Activated naive CD8-positive, alpha-beta T cell treated with anti-CD3 and anti-CD28 coated beads, Interleukin-2, amount 50 U/mL, for 24 hours (primary cell): ENCODE data around the gene BMAL2.

Experiments used
- ATAC-seq: fragments of 150-1000 bp; cut with Tn5 transposase; one replicate; pipeline ENCODE4 v1.10.0; 2021
- DNase-seq: peaks from one replicate; pipeline ENCODE4 v3.0.0; 2021
- H3K27ac Mint-ChIP-seq: one replicate; pipeline ENCODE4 v1.8.0; 2021; ENCODE audit warnings: mild to moderate bottlenecking, mixed read lengths
- H3K27me3 Mint-ChIP-seq: one replicate; pipeline ENCODE4 v1.8.0; 2021; ENCODE audit warnings: mixed read lengths
- H3K36me3 Mint-ChIP-seq: one replicate; pipeline ENCODE4 v1.8.0; 2021; ENCODE audit warnings: low read depth, mixed read lengths
- H3K4me1 Mint-ChIP-seq: one replicate; pipeline ENCODE4 v1.8.0; 2021; ENCODE audit warnings: mixed read lengths
- H3K4me3 Mint-ChIP-seq: one replicate; pipeline ENCODE4 v1.8.0; 2021; ENCODE audit warnings: mild to moderate bottlenecking, moderate library complexity, mixed read lengths
- H3K9me3 Mint-ChIP-seq: one replicate; pipeline ENCODE4 v1.8.0; 2021; ENCODE audit warnings: mixed read lengths

The BMAL2 gene

DNA sequence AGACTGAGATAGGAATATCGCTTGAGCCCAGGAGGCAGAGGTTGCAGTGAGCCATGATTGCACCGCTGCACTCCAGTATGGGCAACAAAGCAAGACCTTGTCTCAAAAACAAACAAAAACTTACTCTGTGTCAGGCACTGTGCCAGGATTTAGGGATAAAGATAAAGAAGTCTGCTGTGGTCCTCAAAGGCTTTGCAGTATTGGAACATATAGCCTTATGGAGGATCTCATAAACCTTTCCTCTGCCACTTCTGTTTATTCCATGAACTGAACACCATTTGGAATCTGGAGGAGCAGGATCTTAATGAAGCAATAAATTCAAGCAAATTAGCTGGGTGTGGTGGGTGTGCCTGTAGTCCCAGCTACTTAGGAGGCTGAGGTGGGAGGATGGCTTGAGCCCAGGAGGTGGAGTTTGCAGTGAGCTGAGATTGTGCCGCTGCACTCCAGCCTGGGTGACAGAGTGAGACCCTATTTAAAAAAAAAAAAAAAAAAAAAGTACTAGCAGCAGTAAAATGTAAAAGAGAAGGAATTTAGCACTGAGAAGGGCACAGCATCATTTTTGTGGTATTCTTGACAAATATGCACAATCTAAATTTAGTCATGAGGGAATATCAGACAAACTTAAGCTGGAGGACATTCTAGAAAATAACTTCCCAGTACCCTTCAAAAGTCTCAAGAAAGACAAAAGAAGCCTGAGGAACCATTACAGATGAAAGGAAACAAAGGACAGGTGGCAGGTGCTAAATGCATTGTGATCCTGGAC lies 27.1 kb downstream of the BMAL2 start:
- Mint-ChIP-seq H3K36me3 (no peaks in the 10 kb centered on the region), H3K4me1 (no peaks in the 10 kb centered on the region), H3K9me3 (peaks cover 4% of the 10 kb centered on the region), H3K4me3 (no peak overlapping the region), H3K27ac (no peak overlapping the region), H3K27me3 (peaks cover 12% of the 10 kb centered on the region)
- no peak for ATAC-seq
- DNase-seq: no peak

DNA sequence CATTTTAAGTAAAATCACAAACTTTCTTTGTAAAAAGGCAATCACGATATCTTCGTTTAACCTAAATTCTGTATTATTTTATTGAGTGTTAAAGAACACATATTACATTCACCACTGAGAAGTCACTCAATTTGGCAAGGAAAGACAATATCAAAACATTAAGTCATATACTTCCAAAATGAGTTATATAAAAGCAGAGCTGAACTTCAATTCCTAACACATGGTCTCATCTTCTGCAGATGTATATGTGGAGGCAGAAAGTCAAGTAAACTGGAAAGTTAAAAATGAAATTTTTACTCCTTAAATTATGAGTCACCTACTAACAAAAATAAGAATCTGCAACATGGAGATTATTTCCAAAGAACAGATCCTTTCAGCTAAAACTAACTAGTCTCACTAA lies 28.7 kb downstream of the BMAL2 start:
- ATAC-seq (no peak), DNase-seq (no peak)
- no peaks in the 10 kb centered on the region for H3K36me3 Mint-ChIP-seq
- H3K27me3 Mint-ChIP-seq: peaks cover 15% of the 10 kb centered on the region
- H3K4me1 Mint-ChIP-seq: no peaks in the 10 kb centered on the region
- H3K27ac Mint-ChIP-seq: no peak overlapping the region
- no peak overlapping the region for H3K4me3 Mint-ChIP-seq
- peaks cover 4% of the 10 kb centered on the region for H3K9me3 Mint-ChIP-seq

DNA sequence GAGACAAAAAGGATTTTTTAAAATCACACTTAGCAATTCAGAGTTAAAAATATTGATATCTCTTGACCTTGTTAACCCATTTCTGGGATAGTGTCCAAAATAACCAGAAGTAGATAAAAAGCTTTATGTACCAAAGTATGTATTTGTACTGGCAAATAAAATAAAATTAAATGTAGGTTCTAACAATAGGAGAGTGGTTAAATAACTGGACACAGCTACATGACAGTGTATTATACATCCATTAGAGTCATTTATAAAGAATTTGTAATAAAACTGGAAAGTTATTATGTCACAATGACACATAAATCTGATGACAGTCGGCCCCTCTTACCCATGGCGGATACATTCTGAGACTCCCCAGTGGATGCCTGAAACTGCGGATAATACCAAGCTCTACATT lies 34.0 kb downstream of the BMAL2 start:
- H3K9me3 Mint-ChIP-seq: peaks cover 4% of the 10 kb centered on the region
- H3K36me3 Mint-ChIP-seq: peaks cover 9% of the 10 kb centered on the region
- no peak overlapping the region for H3K4me3 Mint-ChIP-seq
- ATAC-seq (no peak), DNase-seq (no peak)
- H3K4me1 Mint-ChIP-seq: no peaks in the 10 kb centered on the region
- peaks cover 9% of the 10 kb centered on the region for H3K27me3 Mint-ChIP-seq
- H3K27ac Mint-ChIP-seq: no peak overlapping the region

DNA sequence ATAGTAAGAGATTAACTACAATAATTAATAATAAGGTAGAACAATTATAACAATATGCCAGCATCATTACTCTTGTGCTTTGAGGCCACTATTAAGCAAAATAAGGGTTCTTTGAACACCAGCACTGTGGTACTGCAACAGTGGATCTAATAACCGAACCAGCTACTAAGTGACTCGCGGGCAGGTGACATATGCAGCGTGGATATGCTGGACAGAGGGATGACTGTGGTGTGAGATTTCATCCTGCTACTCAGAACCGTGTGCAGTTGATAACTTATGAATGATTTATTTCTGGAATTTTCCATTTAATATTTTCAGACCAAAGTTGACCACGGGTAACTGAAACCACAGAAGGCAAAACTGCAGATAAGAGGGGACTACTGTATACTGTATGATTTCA lies 34.4 kb downstream of the BMAL2 start:
- H3K36me3 Mint-ChIP-seq: peaks cover 12% of the 10 kb centered on the region
- no peak for DNase-seq
- no peaks in the 10 kb centered on the region for H3K4me1 Mint-ChIP-seq
- ATAC-seq: no peak
- H3K27ac Mint-ChIP-seq: no peak overlapping the region
- H3K4me3 Mint-ChIP-seq: no peak overlapping the region
- H3K9me3 Mint-ChIP-seq: peaks cover 4% of the 10 kb centered on the region
- peaks cover 9% of the 10 kb centered on the region for H3K27me3 Mint-ChIP-seq

DNA sequence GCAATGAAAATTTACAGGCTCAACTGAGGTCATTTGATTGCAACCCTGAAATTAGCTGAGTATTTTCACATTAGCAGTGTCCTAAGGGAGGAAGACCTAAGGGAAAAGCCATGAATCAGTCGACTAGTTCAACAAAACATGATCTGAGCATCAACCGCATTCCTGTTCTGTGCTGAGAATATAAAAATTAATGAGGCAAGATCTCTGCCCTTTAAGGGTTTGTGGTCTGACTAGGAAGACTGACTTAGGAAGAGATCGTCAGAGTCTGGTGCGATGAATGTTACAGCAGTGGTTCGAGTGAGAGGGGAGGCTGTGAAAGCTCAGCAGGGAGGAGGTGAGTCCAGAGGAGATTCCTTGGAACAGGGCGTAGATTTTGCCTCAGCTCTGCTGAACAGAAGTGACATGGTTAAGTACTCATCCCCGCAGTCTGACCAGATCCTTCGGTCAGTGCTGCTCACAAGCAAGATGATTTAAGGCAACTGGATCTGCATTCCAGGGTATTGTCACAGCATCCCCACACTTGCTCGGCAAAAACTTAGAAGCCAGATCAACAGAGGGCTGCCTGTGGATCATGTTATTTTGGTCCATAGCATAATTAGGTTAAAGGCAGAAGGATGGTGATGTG lies 49.6 kb downstream of the BMAL2 start:
- Mint-ChIP-seq H3K9me3 (no peaks in the 10 kb centered on the region), H3K4me1 (peaks cover 2% of the 10 kb centered on the region), H3K27ac (no peak overlapping the region), H3K4me3 (no peak overlapping the region), H3K36me3 (peaks cover 5% of the 10 kb centered on the region), H3K27me3 (no peaks in the 10 kb centered on the region)
- no peak for ATAC-seq
- DNase-seq: no peak
